NCI-H2227 treated with DMSO at 0.1 percent for 48 hours (cell line): ENCODE results near the gene LRSAM1.

ENCODE experiments used
- DNase-seq: peaks from one replicate; lab custom pipeline; 2025; lab: John Stamatoyannopoulos, UW

The LRSAM1 gene

GRCh38 chr9:127517620-127518019 is 66.3 kb downstream of the LRSAM1 start:
- no peak for DNase-seq

DNA sequence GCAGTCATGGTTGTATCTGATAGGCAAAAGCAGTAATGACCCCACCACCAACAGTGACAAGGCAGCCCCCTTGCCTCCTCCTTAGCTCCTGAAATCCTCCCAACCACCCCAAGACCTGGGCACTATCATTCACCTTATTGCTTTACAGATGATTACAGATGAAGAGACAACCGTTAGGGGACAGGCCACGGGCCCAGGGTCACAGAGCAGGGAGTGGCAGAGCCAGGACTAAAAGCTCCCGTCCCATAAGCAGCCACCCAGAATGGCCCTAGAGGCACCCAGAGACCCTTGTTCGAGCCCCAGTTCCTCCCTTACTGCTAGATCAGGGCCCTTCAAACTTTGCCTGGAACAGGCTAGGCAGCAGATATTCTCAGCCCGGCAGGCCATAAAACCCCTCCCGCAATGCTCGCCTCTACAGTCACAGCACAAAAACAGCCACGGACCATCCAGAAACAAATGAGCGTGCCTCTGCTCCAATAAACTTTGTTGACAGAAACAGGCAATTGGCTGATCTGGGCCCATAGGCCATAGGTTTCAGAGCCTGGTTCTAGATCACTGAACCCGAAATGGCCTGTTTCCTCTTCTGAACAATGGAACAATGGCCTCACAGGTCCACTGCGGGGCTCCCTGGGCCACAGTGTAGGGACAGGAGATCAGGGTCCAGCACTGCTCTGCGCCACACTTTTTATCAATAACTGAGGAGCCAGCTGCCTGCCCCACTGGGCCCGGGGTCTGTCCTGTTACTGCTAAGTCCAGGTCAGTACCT is 67.0 kb downstream of the LRSAM1 start:
- DNase-seq, result no peak

- DNase-seq, result no peak
Measured at GRCh38 chr9:127519301-127520166, 68.2 kb downstream of the LRSAM1 start.

DNA sequence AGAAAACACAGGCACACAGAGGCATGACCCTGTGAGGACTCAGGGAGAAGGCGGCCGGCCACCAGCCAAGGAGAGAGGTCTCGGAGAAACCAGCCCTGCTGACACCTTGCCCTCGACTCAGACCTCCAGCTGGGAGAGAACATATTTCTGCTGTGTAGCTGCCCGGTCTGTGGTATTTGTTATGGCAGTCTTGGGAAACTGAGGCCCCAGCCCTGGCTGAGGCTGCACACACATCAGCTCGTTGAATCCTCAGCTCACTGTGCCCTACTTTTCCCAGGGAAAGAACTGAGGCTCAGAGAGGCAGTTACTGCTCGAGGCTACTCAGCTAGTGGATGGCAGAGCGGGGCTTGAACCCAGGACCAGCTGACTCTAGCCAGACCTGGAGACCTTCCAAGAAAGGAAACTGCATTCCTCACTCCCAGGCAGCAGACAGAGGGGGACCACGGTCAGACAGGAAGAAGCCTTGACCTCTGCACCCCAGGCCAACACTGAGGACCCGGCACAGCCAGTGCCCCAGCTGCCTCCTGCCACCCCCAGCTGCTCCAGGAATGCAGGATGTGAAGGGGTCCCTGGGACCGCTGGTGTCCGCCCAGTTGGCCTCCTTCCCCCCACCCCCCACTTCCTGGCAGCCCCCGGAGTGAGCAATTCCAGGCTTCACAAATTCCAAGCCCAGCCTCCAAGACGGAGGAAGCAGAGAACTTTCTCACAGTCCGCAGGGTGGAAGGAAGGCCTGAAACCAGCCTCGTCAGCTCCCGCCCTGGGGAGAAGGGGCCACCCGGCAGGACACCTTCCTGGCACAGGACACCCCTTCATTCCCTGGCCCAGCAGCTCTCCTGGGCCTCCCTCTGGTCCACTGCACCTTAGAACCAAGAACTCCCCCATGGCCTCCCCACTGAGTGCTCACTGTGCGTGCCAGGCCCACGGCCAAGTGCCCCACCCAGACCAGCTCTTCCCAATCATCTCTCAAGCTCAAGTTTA is 69.9 kb downstream of the LRSAM1 start:
- no peak for DNase-seq

GRCh38 chr9:127521919-127522304 is 70.6 kb downstream of the LRSAM1 start:
- DNase-seq, result no peak

GRCh38 chr9:127522727-127523126 is 71.4 kb downstream of the LRSAM1 start:
- no peak for DNase-seq

DNA sequence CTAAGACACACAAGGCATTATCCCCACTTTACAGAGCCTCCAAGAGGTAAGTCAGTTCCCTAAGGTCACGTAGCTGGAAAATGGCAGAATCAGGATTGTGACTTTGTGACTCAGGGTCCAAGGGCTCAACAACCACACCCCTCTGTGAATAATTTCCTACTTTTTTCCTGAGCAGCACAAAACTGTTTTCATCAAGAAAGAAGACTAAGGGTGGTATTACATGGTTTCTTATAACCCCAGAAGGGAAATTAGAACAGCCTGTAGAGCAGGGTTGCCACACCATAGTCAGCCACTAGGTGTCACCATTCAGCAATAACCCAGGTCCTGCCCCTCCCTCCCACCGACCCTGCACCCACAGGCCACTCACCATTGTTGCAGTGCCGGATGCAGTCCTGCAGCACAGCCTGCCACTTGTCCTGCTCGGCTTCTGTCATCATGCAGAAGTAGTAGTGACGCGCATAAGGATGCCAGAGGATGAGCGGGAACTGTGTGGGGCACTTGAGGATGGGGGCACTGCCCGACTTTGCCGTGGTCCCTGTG is 72.1 kb downstream of the LRSAM1 start:
- DNase-seq, result no peak

- DNase-seq, result no peak
Measured at GRCh38 chr9:127524373-127524772, 73.1 kb downstream of the LRSAM1 start.

DNA sequence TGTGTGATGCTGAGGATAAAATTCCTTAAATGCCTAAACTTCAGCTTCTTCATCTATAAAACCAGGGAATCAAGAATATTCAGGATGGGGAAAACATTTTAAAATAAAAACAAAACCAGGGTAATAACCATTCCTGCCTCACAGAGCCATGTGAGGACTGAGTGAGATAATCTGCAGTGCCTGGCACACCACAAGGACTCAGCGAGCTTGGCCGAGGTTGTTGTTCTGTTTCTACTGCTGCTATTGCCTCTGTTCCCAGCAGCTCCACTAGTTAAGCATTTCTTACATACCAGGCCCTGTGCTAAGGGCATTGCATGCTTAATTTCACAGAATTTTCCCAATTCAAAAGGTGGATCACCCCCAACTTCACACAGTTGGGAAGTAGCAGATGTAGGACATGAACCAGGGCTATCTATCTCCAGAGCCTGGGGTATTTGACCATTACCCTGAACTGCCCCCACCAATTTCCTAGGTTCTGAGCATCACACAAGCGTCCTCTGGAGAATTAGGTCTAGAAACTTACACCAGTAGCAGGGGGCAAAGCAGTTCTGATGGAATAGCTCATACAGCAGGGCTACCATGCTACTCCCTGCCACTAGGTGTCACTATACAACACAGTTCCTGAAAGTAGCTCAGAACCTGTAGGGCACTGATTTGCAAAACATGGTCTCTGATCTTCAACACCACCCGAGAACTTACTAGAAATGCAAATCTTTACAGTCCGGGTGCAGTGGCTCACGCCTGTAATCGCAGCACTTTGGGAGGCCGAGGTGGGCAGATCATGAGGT is 74.3 kb downstream of the LRSAM1 start:
- DNase-seq, result no peak

- no peak for DNase-seq
Measured at GRCh38 chr9:127526655-127527559, 75.6 kb downstream of the LRSAM1 start.

DNA sequence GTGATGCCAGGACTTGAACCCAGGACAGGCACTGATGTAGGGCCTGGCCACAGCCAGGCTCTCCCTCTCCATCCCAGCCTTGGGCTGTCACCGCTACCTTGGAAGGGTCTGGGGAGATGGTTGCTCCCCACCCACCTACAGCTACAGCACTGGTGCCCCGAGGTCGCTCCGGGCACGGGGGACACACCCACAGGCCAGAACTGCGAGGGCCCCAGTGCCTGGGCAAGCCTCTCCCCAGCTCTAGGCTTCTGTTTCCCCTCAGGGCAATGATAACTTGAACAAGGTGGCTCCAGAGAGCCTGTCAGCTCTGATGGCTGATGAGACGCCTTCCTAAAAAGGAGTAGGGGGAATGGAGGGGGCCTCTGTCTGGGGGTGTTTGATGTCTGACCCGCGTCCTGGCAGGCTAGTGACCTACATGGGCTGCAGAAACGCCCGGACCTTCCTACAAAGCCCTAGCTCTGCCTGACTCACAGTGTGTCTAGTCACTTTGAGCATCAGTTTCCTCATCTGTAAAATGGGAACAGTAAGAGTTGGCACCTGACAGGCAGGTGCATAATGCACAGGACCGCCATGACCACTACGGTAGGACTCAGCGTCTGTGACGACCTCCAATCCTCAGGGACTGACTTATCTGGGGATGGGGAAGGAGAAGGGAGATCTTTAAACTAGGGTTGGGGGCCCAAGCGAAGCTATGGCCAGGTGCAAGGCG is 76.4 kb downstream of the LRSAM1 start:
- no peak for DNase-seq

DNA sequence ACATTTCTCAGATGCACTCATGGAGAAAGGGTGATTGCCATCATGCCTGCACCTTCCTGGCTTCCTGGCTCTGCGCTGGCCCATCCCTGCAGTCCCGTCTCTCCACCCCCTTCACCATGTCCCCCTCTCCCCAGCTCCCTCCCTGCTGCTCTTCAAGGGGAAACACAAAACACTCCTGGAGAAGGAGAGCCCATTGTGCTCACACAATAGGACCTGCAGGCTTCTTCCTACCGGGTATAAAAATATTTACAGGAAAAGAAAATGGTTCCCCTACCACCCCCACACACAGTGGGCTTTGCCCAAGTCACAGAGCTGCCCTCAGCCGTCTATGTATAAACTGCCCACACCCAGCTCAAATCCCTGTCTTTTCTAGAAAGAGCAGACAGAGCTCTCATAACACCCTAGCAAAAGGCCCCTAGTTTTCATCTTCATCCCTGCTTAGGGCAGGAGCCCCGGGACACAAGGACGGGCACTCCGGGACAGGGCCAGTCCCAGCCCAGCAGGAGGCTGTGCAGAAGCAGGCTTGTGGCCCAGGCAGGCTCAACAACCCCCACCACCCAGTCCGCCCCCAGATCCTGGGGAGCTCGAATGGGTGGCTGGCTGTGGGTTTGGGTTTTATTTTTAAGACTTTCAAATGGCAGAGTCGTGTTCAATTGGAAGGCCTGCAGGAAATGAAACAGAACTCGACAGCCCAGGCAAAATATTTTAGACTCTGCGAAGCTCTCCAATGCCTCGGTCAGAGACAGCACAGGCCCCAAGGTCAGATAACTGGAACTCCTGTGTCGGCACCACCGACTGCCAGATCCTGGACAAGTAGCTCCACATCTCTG is 77.3 kb downstream of the LRSAM1 start:
- DNase-seq, result no peak

DNA sequence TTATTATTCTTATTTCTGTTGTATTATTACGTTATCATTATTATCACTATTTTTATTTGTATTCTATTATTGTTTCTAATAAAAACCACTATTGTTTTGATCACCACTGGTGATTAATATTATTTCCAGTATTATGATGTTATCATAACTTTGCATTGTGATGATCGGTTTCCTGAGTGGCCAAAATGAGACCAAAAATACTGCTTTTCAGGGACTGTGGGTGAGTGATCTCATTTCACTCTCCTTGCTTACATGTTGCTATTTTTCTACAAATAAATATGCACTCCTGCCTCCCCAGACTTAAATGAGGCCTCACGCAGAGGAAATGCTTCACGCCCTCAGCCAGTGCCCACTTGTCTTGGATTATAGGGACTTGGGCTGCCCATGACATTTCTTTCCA is 78.4 kb downstream of the LRSAM1 start:
- DNase-seq, result no peak

DNA sequence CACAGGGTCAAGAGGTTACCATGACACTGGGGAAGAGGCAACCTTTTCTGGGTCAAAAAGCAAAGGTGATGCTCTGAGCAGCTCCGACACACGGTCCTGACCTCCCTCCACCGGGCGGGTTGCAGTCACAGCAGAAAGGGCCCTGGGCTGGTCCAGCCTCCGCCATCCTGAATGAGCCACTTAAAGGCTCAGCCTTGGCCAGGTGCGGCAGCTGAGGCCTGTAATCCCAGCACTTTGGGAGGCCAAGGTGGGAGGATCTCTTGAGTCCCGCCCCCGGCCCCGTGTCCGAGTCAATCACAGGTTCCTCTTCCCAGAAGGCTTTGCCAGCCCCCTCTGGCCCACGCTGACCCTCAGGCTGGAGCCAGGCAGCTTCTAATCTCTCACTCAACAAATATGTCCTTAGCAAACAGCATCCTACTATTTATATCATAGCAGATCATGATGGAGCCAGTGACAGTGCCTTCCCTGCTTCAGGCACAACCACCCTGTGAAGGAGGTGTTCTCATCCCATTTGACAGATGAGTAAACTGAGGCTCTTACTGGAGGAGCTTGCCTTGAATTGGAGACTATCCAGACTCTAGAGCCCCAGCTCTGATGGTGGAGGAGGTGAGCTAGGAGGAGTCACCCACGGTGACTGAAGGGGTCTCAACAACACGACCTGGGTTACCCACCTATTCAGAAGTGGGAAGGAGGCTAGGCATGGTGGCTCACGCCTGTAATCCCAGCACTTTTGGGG is 79.1 kb downstream of the LRSAM1 start:
- no peak for DNase-seq

GRCh38 chr9:127531676-127532075 is 80.4 kb downstream of the LRSAM1 start:
- DNase-seq, result no peak

- DNase-seq, result no peak
Measured at GRCh38 chr9:127534250-127534906, 83.1 kb downstream of the LRSAM1 start.

DNA sequence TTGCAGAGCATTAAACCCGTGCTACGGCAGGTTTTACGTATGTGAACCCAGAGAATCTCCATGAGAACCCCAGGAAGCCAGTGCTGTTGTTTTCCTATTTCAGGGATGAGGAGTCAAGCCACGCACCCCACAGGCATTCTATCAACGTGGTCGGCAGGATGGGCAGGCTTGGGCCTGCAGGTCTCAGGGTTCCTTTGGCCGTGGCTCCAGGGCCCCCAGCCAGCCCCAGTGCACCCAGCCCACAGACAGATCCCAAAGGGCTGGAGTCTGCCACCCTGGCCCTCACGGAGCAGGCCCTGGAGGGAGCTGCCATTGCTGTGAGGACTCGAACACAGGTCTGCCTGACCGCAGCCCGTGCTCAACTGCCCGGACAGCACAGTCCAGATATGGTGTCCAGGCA is 83.6 kb downstream of the LRSAM1 start:
- no peak for DNase-seq
